Measurements from ENCODE around the gene PLXNA2. TPM values are rescaled to one million over a fixed set of nuclear protein-coding genes. Genes with fewer than 3 reads are reported as not detected.

Gene PLXNA2
- total and polyA plus RNA-seq, 2 of the 13 experiments (the other 11 are each of a cell fraction or from before 2014, with no cell fraction given): 1.1 to 2.1 TPM

GRCh38 chr1:208242941-208243526 is 1.1 kb downstream of the PLXNA2 start (continued):
- TF ChIP-seq MXD3 (CRISPR knock-in tag; IDR thresholded peaks at IDR 0.05): 0 out of 2 replicates have a peak, but pooled peaks have one; percentile 13
- peak; percentile 3; the same call in 1 of the 2 replicates for TF ChIP-seq HOXA3 (CRISPR knock-in tag; IDR thresholded peaks at IDR 0.05)
- TF ChIP-seq RBFOX2 (IDR thresholded peaks at IDR 0.05; ENCODE audit: low read depth, low read length): peak; percentile 36; the same call in 1 of the 2 replicates
- TF ChIP-seq TFDP1 (CRISPR knock-in tag; IDR thresholded peaks at IDR 0.05; ENCODE audit: borderline replicate concordance): peak; percentile 32; the same call in 1 of the 2 replicates
- TF ChIP-seq ATF7-NPFF (CRISPR knock-in tag; IDR thresholded peaks at IDR 0.05; ENCODE audit: low read depth): 0 out of 2 replicates have a peak, but pooled peaks have one; percentile 29
- TF ChIP-seq PLSCR1 (CRISPR knock-in tag; IDR thresholded peaks at IDR 0.05; ENCODE audit: borderline replicate concordance): no peak
- TF ChIP-seq ZZZ3 (CRISPR knock-in tag; IDR thresholded peaks at IDR 0.05; ENCODE audit: borderline replicate concordance): no peak
- TF ChIP-seq CBX1 (IDR thresholded peaks at IDR 0.05; ENCODE audit: low read depth): no peak
- no peak for TF ChIP-seq GRHL1 (CRISPR knock-in tag; conservative IDR thresholded peaks at IDR 0.05)
- peak; percentile 55 for TF ChIP-seq STAG1 (CRISPR knock-in tag; IDR thresholded peaks at IDR 0.05)
- no peak for TF ChIP-seq ZBTB33 (CRISPR knock-in tag; IDR thresholded peaks at IDR 0.05)
- no peak for TF ChIP-seq ZNF646 (CRISPR knock-in tag; IDR thresholded peaks at IDR 0.05)
- 0 out of 2 replicates have a peak, but pooled peaks have one; percentile 34 for TF ChIP-seq ZFY (CRISPR knock-in tag; IDR thresholded peaks at IDR 0.05)

All from HepG2 (cell line).